Ramos (cell line): ENCODE data around the gene QRICH1.

Experiments used
- in situ Hi-C: fragments of 300-500 bp; cut with MboI; formaldehyde crosslinking; loops from one replicate; pipeline ENCODE4 v1.14.3; 2022; ENCODE audit warnings: low sequenced_read_pairs; ENCODE audit not compliant: unreplicated experiment

The QRICH1 gene

DNA sequence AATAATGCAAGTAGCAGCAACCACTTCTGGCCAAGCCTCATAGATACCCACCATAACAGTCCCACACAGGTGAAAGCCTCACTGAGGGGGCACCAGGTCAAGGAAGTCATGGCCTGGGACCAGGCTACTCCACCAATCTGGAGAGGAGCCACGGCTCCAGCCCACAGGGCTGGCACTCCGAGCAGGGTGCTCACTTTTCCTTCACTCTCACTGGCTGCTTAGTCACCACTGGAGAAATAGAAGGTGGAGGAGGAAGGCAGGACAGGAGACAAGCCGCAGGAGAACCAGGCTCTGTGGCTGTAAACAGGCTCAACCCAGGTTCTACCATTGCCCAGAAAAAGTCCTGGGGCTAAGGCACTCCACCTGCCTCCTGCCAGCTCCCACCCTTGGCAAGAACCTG lies 25.6 kb upstream of the QRICH1 start:
- in situ Hi-C loops: no loop called here

DNA sequence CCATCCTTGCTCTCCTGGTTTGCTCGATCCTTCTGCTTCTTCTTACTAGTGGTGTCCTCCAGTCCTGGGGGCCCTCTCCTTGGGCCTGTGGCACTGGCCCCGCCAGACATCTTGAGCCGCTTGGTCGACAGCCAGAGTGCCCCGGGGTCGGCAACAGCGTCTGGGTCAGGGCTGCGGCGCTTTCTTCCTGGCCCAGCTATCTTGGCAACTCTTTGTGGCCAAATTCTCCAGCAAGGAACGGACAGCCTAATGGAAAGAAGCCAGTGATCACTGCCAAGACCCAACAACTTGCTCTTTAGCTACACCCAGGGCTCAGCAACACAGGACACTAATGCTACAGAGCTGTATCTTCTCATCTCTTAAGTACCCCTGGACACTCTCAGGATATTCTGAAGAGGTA lies 25.2 kb upstream of the QRICH1 start:
- in situ Hi-C loops: no loop called here

DNA sequence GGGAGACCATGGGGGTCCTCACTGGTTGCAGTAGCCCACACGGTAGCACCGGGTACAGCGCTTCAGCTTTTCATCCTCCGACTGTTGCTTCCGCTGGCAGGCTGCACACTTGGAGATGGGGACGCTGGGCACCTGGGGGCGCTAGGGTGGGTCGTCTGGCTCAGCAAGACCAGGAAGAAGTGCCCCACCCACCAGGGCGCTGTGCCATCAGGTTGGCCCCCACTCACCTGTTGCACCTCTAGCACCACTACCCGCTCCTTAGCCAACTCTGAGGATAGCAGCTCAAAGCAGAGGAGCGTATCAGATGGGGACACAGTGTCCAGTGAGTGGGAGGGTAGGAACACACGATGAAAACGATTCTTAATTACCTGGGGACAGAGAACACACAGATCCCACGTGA lies 18.4 kb upstream of the QRICH1 start:
- in situ Hi-C loops: no loop called here

DNA sequence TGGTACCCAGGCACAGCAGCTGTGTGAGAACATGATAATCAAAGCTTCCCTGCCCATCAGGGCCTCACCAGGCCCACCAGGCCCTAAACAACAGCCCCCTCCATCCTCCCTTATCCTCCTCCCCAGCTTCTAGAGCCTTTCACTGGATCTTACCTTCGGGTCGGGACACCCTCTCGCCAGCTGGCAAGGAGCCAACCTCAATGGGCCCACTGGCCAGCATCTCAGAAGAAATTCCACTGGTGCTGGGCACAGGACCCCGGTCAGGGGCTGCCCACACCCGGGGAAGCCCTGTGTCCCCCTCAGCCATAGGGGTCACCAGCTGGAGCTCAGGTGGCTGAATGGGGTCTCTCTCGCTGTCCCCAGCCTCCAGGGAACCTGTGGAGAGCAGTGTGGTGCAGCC lies 17.5 kb upstream of the QRICH1 start:
- in situ Hi-C loops: no loop called here

DNA sequence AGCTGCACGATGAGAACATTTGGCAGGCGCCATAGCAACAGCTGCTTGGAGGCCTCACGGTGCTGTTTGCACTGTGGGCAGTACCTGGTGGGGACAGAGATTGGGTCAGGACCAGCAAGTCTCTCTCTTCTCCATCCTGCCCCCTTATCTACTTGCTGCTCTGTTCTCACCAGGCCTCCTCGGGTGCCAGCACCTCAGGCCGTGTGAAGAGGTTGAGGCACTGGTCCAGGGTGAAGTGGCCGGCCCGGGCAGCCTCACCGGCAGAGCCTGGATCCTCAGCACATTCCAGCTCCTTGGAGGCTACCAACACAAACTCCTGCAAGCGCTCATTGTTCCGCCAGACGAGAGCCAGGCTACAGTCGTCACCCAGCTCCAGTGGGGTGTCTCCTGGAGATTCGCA lies 16.9 kb upstream of the QRICH1 start:
- in situ Hi-C loops: no loop called here

DNA sequence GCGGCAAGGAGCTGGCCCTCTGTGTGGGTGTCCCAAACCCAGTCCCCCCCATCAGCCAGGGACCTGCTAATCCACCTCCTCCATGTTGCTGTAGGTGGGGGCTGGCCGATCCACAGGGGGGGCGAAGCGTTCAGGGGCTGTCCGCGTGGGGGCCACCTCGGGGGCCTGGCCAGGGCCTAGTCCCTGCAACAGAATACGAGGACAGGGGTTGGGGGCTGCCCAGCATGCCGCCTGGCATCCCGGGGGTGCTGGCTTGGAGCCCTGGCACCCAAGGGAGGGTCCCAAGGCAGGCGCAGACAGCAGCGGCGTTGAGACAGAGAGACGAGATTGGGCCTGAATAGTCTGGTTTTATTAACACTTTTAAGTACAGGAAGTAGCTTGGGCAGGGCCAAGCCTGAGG lies 14.5 kb upstream of the QRICH1 start:
- in situ Hi-C loops: no loop called here

DNA sequence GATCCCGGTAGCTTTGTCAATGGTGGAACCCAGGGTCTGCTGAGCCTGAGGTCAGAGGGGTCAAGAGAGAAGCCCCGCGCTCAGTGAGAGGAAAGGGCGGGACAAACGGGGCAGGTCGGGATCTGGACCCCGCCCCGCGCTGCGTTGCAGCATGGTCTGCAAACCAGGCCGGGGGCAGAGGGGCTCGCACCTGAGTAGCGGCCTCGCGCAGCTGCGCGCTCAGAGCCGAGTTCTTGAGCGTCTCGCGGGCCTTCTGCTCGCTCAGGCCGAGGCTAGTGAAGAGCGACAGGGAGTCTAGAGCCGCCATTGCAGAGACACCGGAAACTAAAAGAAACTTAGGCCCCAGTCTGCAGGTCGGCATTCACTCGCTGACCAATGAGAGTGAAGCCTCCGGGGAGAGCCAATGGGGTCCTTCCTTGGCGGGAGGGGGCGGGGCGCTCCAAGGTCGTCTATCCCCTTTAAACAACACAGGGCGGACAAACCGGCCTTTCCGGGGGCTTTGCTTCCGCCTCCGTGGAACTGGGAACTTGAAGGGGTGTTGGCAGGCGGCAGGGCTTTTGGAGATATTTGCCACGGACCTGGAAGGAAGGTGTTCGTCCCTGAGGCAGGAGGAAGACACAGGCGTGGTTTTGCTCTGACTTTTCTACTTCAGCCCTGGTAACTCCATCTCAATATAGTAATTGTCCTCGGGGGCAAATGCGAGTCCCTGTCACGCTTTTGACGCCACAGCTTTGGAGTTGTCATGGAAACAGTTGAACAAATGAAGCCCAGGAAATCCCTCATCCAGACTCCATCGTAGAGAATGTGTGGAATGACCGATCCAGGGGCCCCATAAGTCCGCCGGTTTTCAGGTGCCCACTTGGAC lies 10.8 kb upstream of the QRICH1 start, which contains the start of gene QARS1:
Gene QARS1 (minus strand): TSS at position 331 of the 865 bp plus-strand sequence. CDS start 24 bp downstream, at position 307.
- in situ Hi-C loops: no loop called here

DNA sequence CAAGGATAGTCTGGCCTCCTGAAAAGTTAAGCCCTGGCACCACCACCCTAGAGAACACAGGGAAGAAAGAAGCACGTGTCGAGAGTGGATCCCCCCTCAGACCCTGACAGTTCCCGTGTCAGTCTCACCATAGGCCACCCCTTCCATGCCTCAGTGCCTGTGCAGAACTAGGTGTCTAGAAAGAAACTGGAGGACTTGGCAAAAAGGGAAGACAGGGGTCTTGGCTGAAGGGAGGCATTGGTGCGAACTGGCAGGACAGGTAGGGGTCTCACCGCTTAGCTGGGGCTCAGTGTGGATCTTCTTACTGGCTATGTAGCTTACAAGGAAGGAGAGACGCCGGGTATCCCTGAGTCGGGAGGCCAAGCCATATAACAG lies 10.2 kb upstream of the QRICH1 start:
- in situ Hi-C loops: no loop called here

DNA sequence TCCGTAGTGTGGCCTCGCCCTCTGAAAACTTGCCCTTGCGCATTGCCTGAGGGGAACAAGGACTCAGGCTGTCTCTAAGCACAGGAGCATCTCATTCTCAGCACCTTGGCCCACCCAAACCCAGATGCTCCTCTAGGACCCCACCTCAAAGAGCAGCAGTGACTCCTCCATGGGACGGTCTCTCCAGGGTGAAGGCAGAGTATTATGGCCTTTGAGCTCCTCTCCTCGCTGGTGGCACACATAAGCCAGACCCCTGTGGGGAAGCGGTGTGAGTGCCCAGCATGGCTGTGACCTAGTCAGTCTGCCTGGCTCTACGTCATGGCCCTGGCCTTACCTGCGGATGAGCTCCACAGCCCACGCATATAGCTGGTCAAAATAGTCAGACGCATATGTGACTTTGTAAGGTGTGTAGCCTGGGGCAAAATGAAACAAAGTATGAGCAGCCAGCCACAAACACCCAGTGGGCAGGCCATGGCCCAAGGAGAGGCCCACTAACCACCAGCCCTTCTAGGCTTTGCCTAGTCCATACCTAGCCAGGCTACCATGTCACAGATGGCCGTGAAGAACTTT lies 6.3 kb upstream of the QRICH1 start:
- in situ Hi-C loops: no loop called here

DNA sequence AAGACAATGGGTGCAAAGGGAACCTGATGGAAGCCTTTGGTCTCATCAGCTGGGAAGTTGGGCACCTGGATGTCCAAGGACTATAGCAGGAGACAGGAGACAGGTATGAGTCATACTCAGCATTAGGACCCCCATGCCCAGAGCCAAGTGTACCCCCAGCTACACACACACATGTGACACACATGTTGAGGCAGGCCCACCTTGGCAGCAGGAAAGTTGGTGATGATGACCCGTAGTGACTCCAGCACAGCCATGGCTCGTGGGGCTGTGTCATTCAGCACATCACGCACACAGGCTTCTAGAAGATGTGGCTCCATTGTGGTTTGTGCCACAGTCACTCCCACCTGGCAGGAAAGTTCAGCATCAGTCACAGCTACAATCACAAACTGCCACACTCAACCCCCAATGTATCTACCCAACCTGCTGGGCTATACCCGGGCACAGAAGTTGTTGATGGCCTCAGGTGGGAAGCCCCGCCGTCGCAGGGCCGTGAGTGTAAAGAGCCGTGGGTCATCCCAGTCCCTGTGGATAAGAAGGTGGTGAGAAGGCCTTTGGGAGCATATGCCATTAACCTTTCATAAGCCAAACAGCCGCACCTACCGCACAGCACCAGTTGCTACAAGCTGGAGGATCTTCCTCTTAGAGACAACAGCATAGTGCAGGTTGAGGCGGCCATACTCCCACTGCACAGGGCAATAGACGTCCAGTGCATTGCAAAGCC lies 5.2 kb upstream of the QRICH1 start:
- in situ Hi-C loops: no loop called here

DNA sequence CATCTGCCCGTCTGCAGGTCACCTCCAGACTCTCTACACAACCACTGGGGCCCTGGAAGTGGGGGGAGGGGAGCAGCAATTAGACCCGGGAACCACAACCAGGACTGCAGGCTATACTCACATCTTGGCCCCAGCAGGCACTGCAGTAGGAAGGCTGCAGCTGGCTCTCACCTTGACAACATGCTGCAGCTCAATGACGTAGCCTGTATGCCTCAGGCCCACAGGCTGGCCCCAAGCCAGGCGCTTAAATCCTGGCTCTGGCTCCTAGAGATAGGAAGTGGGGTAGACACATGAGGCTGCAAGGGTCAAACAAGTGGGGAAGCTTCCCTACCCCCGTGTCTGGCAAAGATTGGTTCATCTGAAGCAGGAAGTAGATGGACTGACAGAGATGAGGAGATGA lies 4.6 kb upstream of the QRICH1 start:
- in situ Hi-C loops: no loop called here

DNA sequence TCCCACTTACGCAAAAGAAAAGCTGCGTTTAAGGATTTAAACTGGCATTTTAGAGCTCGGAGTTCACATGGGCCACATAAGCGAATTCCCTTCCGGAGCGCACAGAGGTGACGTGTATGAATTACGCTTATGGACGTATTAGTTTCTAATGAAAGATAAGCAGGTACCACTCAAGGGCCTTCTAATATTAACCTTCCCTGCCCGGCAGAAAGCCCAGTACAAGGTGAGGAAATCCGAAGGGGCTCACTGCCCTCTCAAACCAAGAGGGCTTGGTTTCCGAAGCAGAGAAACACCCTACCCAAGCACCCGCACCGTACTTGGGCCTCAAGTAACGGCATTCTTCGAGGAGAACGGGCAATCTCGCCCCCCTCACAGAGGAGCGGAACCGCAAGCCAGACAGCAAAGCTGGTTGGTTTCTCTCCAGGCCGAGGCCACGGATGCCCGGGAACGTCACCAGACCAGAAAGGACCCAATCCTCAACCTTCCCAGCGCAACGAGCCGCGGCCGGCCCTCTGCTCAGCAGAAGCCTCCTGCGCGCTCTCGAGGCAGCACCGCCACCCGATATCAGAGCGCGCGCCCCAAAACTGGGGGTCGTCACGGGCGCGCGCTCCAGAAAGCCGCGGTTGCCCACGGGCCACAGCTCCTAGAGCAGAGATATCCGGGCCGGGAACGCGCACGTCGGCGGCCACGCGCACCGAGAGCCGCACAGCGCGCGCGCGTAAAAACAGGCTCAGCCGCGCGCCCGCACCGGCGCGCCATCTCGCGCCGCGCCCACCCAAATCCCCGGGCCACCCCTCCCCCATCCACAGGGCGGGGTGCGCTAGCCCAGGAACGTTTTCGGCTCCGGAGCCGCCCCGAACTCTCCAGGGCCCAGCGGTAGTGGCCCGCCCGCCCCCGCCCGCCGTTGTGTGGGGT lies 676 bp downstream of the QRICH1 start:
- in situ Hi-C loops: no loop called here

DNA sequence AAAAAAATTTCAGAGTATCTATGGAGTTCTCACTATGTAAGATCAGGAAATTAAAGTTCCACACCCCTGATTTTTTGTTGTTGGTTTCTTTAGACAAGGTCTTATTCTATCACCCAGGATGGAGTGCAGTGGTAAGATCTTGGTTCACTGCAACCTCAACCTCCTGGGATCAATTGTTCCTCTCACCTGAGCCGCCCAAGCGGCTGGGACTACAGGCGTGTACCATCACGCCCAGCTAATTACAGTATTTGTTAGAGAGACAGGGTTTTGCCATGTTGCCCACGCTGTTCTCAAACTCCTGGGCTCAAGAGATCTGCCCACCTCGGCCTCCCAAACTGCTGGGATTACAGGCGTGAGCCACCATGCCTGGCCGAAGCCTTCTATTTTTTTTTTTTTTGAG lies 12.4 kb downstream of the QRICH1 start:
- in situ Hi-C loops: no loop called here

DNA sequence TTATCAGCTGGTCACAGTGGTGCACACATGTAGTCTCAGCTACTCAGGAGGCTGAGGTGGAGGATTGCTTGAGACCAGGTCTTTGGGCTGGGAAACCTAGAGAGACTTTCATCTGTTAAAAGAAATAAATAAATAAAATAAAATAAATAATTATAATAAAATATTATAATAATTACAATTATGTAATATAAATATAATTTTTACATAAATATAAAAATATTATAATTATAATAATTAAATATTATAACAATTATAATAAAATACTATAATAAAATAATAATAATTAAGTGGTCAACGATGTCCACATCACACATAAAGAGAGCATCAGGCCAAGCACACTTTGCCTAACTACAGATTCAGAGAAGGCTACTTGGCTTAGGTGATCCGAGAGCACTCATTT lies 14.6 kb downstream of the QRICH1 start:
- in situ Hi-C loops: no loop called here

DNA sequence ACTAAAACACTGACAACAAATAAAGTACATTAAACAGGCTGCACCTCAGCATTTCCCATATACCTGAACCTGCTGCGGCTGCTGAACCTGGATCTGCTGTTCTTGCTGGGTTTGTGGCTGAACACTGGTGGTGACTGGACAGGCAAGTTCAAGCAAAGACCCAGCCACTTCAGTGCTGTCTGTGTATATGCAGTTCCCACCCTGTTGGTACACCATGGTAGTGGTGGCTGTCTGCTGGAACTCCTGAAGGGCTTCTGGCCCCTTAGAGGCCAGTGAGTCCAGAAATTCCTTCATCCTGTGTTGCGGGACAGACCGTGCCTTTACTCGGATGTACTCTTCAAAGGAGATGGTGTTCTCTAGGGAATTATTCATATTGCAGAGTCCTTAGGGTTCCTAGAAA lies 17.2 kb downstream of the QRICH1 start:
- in situ Hi-C loops: no loop called here

DNA sequence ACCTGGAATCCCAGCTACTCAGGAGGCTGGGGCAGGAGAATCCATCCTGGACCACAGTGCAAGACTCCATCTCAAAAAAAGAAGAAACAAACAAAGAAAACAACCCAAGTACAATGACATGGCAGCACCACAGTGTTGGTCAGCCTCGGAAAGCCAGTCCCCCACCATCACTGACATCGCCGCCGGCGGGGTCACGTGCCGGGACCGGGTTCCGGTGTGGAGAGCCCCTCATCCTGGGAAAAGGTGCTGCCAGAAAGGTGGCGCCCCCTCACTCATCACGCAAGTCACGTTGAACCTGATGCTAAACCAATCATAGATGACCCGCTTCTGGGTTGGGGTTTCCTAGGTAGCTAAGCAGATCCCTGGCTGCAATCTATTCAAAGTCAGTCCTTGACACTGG lies 17.8 kb downstream of the QRICH1 start:
- in situ Hi-C loops: no loop called here

DNA sequence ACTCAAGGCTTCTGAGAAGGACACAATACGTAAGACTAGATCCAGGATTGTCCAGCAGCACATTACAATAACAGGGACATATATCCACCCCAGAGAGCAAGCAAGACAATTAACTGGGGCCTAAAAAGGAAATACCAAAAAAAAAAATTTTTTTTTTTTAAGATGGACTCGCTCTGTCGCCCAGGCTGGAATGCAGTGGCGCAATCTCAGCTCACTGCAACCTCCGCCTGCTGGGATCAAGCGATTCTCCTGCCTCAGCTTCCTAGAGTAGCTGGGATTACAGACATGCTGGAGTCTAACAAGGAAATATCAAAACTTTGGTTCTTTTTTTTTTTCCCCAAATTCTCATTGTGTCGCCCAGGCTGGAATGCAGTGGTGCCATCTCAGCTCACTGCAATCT lies 35.9 kb downstream of the QRICH1 start:
- in situ Hi-C loops: no loop called here

DNA sequence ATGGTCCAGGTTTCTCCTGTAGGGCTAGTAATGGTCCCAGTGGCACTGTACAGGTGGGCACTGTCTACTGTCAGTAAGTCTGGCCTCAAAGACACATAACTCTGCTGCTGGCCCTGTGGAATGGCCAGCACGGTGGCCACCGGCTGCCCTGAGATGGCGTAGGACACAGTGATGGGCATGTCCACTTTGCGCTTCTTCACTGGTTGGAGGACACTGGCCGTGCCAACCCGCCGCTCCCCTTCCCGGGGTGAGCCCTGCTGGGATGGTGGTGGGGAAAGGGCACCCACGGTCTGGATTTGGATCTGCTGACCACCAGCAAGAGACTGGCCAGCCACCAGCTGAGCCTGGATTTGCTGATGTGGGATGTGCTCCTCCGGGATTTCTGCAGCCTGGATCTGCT lies 36.6 kb downstream of the QRICH1 start:
- in situ Hi-C loops: no loop called here

DNA sequence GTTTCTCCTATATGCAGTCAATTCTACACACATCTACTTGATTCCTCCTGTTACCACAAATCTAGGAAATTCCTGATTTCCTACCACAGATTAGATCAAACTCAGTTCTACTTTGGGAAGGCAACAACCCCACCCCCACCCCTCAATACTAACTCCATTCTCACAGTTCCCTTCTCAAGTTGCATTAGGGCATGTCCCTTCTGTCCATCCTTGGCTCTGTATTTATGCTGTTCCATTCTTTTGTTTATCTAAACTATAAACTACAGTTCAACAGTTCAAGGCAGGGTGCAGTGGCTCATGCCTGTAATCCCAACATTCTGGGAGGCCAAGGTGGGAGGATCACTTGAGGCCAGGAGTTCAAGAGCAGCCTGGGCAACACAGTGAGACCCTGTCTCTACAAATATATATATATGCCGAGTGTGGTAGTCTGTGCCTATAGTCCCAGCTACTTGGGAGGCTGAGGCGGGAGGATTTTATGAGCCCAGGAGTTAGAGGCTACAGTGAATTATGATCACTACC lies 39.5 kb downstream of the QRICH1 start:
- in situ Hi-C loops: no loop called here

DNA sequence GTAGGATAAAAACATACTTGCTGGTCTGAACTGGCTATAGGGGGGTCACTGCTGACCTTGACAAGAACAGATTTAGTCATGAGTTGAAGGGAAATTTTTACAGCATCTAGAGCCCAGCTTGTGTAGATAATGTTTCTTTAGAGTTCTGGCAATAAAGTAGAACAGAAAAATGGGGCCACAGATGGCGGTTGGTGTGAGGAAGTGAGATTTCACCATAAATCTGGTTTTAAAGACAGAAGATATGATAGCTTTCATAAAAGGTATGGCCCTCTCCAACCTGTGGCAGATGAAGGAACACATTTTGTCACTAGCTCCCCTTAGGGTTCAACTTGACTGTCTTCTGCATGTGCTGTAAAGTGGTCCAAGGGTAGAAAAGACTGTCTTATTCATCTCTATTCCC lies 40.3 kb downstream of the QRICH1 start:
- in situ Hi-C loops: no loop called here
